HG03159 (cell line): ENCODE measurements around the gene PCNT.
"Not testable (repeated sequence)": the region's sequence is repeated elsewhere in the genome, so short reads cannot be mapped to it uniquely, and the experiment has no call there.

Experiments used
- ATAC-seq: cut with Tn5 transposase; IDR thresholded peaks from one replicate; pipeline ENCODE4 v1.9.1; 2021; ENCODE audit warnings: mild to moderate bottlenecking, moderate library complexity; ENCODE audit not compliant: unreplicated experiment

The PCNT gene

GRCh38 chr21:46422636-46423241 lies 98.8 kb downstream of the PCNT start:
- ATAC-seq, result no peak

GRCh38 chr21:46423546-46424038 lies 99.6 kb downstream of the PCNT start:
- ATAC-seq, result no peak

GRCh38 chr21:46424039-46424591 lies 100.2 kb downstream of the PCNT start:
- ATAC-seq, result no peak

GRCh38 chr21:46424621-46425020 lies 100.7 kb downstream of the PCNT start:
- ATAC-seq, result no peak

GRCh38 chr21:46425041-46425440 lies 101.1 kb downstream of the PCNT start:
- no peak for ATAC-seq

- no peak for ATAC-seq
Measured at GRCh38 chr21:46425571-46425970, 101.6 kb downstream of the PCNT start.

GRCh38 chr21:46426313-46427046 lies 102.5 kb downstream of the PCNT start:
- no peak for ATAC-seq

GRCh38 chr21:46427516-46427915 lies 103.6 kb downstream of the PCNT start:
- no peak for ATAC-seq

- ATAC-seq, result no peak
Measured at GRCh38 chr21:46428286-46428685, 104.3 kb downstream of the PCNT start.

GRCh38 chr21:46428987-46429710 lies 105.2 kb downstream of the PCNT start:
- no peak for ATAC-seq

- ATAC-seq, result no peak
Measured at GRCh38 chr21:46429754-46430681, 106.1 kb downstream of the PCNT start.

GRCh38 chr21:46431448-46431847 lies 107.5 kb downstream of the PCNT start:
- no peak for ATAC-seq

- no peak for ATAC-seq
Measured at GRCh38 chr21:46431884-46432488, 108.0 kb downstream of the PCNT start.

- not testable (repeated sequence) for ATAC-seq
Measured at GRCh38 chr21:46433116-46433515, 109.2 kb downstream of the PCNT start.

GRCh38 chr21:46434322-46434958 lies 110.5 kb downstream of the PCNT start:
- ATAC-seq, result no peak

- ATAC-seq, result no peak
Measured at GRCh38 chr21:46435786-46436227, 111.9 kb downstream of the PCNT start.

GRCh38 chr21:46436621-46437020 lies 112.7 kb downstream of the PCNT start:
- ATAC-seq, result no peak

- no peak for ATAC-seq
Measured at GRCh38 chr21:46437096-46437498, 113.1 kb downstream of the PCNT start.

GRCh38 chr21:46437511-46437910 lies 113.6 kb downstream of the PCNT start:
- no peak for ATAC-seq
